CD4-positive, alpha-beta T cell treated with Interleukin-4 for 1 hour (primary cell): ENCODE data around the gene IFT88.

Experiments used
- DNase-seq, 2 donors: peaks; one replicate each; pipeline ENCODE4 v3.0.0-alpha.2; 2020 to 2022

The IFT88 gene

GRCh38 chr13:20566898-20567874 lies at the start of gene IFT88:
Gene IFT88 (plus strand): TSS chr13:20567157. CDS start chr13:20574386, 7,229 bp downstream.
- DNase-seq: peak; percentile 78 to 86

GRCh38 chr13:20518660-20519100 lies 48.3 kb upstream of the IFT88 start:
- DNase-seq: no peak

GRCh38 chr13:20519875-20520274 lies 47.1 kb upstream of the IFT88 start:
- no peak for DNase-seq

- no peak for DNase-seq
These were observed 45.4 kb upstream of the IFT88 start for GRCh38 chr13:20521364-20522115.

GRCh38 chr13:20525144-20525600 lies 41.8 kb upstream of the IFT88 start:
- DNase-seq: peak; percentile 14 to 27

- peak; percentile 68 to 74 for DNase-seq
These were observed 41.1 kb upstream of the IFT88 start, which contains the start of gene CRYL1 for GRCh38 chr13:20525601-20526544. Gene CRYL1 (minus strand): TSS chr13:20525857. CDS start chr13:20525794, 63 bp downstream.

- DNase-seq: no peak
These were observed 40.3 kb upstream of the IFT88 start for GRCh38 chr13:20526664-20527063.

GRCh38 chr13:20528452-20528851 lies 38.5 kb upstream of the IFT88 start:
- no peak for DNase-seq

GRCh38 chr13:20534038-20534608 lies 32.8 kb upstream of the IFT88 start:
- DNase-seq: no peak

- DNase-seq: no peak
These were observed 30.0 kb upstream of the IFT88 start for GRCh38 chr13:20536992-20537391.

- DNase-seq: no peak
These were observed 22.6 kb upstream of the IFT88 start for GRCh38 chr13:20544201-20544923.

GRCh38 chr13:20546556-20546955 lies 20.4 kb upstream of the IFT88 start:
- no peak for DNase-seq

GRCh38 chr13:20547479-20547908 lies 19.5 kb upstream of the IFT88 start:
- DNase-seq: no peak

- DNase-seq: no peak
These were observed 16.2 kb upstream of the IFT88 start for GRCh38 chr13:20550799-20551198.

GRCh38 chr13:20553311-20553710 lies 13.6 kb upstream of the IFT88 start:
- DNase-seq: no peak

GRCh38 chr13:20558982-20559381 lies 8.0 kb upstream of the IFT88 start:
- DNase-seq: no peak

GRCh38 chr13:20559659-20560356 lies 7.1 kb upstream of the IFT88 start:
- DNase-seq: no peak

GRCh38 chr13:20561741-20562140 lies 5.2 kb upstream of the IFT88 start:
- DNase-seq: no peak

- DNase-seq: no peak
These were observed 1.7 kb upstream of the IFT88 start for GRCh38 chr13:20565115-20565736.

- no peak for DNase-seq
These were observed 474 bp upstream of the IFT88 start for GRCh38 chr13:20566468-20566897.
